ENCODE results near the gene KRTAP9-1. TPM values are rescaled to one million over a fixed set of nuclear protein-coding genes. Genes with fewer than 3 reads are reported as not detected.
"Not testable (repeated sequence)": the region's sequence is repeated elsewhere in the genome, so short reads cannot be mapped to it uniquely, and the experiment has no call there.

The KRTAP9-1 gene, protein sequence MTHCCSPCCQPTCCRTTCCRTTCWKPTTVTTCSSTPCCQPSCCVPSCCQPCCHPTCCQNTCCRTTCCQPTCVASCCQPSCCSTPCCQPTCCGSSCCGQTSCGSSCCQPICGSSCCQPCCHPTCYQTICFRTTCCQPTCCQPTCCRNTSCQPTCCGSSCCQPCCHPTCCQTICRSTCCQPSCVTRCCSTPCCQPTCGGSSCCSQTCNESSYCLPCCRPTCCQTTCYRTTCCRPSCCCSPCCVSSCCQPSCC
- total RNA-seq (not detected in 2 replicates), polyA plus RNA-seq (not detected in 2 replicates)

DNA sequence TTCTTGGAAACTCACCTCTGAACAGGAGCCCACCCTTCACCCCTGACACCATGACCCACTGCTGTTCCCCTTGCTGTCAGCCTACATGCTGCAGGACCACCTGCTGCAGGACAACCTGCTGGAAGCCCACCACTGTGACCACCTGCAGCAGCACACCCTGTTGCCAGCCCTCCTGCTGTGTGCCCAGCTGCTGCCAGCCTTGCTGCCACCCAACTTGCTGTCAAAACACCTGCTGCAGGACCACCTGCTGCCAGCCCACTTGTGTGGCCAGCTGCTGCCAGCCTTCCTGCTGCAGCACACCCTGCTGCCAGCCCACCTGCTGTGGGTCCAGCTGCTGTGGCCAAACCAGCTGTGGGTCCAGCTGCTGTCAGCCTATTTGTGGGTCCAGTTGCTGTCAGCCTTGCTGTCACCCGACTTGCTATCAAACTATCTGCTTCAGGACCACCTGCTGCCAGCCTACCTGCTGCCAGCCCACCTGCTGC is at the start of gene KRTAP9-1:
KRTAP9-1 (plus strand) TSS at position 51 of the 482 bp plus-strand sequence; CDS start at position 51, 0 bp downstream.
- H3K9me3 ChIP-seq (ENCODE audit: low read depth); H3K27ac ChIP-seq; DNase-seq (ENCODE audit: low read depth in 1 of 2, low spot score in 1 of 2): not testable (repeated sequence)

DNA sequence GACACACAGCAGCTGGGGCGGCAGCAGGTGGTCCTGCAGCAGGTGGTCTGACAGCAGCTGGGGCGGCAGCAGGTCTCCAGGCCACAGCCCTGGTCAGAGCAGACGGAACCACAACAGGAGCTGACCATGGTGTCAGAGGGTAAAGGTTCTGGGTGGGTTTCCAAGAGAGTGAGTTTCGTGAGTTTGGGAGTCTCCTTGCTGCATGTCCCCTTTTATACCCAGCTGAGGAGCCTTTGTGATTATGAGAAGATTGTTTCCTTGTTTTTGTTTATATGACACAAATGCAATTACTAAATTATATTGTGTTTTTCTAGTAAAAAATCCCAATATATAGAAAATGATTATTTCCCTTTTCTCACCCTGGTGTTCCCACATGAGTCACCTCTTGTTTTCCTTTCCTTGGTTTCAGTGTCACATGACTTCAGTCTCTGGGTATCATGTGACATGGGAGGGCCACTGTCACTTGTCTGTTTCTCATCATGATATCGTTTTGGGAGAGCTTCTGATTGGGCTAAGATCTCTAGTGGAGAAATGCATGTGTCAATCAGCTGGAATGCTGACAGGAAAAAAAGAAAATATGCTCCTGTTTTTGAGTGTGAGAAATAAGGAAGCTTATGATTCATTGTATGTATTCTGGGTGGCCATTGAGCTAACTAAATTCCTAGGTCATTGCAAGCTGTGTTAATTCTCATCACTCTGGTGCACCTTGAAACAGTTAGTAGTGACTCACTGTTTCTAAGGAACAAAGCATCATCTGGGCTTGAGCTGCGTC is 49.1 kb upstream of the KRTAP9-1 start, which contains the start of gene KRTAP4-6:
KRTAP4-6 (minus strand) TSS at position 185 of the 772 bp plus-strand sequence; CDS start at position 128, 57 bp downstream.
- Histone ChIP-seq H3K4me1 (ENCODE audit: low read depth) (no peaks in the 10 kb centered on the region), H3K36me3 (no peaks in the 10 kb centered on the region), H3K4me3 (no peak within 1 kb of the TSS), H3K27me3 (no peaks in the 10 kb centered on the region), H3K9me3 (ENCODE audit: low read depth) (no peaks in the 10 kb centered on the region), H3K27ac (no peak within 1 kb of the TSS)
- DNase-seq (ENCODE audit: low read depth in 1 of 2, low spot score in 1 of 2): no peak
- TF ChIP-seq, protein P1, sequence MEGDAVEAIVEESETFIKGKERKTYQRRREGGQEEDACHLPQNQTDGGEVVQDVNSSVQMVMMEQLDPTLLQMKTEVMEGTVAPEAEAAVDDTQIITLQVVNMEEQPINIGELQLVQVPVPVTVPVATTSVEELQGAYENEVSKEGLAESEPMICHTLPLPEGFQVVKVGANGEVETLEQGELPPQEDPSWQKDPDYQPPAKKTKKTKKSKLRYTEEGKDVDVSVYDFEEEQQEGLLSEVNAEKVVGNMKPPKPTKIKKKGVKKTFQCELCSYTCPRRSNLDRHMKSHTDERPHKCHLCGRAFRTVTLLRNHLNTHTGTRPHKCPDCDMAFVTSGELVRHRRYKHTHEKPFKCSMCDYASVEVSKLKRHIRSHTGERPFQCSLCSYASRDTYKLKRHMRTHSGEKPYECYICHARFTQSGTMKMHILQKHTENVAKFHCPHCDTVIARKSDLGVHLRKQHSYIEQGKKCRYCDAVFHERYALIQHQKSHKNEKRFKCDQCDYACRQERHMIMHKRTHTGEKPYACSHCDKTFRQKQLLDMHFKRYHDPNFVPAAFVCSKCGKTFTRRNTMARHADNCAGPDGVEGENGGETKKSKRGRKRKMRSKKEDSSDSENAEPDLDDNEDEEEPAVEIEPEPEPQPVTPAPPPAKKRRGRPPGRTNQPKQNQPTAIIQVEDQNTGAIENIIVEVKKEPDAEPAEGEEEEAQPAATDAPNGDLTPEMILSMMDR (IDR thresholded peaks at IDR 0.05; ENCODE audit: low read depth, low read length): no peak

More for the DNA sequence above, at the start of gene KRTAP9-1:
- H3K4me1 ChIP-seq (ENCODE audit: low read depth); H3K36me3 ChIP-seq; H3K4me3 ChIP-seq: not testable (repeated sequence)
- peaks cover 17% of the 10 kb centered on the region for H3K27me3 ChIP-seq

DNA sequence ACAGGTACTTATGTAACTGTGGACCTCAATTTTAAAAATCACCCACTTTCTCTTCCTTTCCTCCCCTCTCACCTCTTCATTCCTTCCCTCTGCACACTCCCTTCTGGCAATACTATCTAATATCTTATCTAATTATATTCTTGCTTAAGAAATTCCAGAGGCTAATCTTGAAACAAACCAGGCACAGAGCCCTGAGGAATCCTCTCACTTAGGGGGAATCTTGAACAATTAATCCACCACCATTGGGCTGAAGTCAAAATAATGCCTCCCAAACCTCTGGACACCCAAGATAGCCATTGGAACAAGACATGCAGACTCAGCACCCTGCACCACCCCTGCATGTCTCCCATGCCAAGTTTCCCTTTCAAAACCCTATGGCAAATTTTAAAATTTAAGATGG is 48.3 kb upstream of the KRTAP9-1 start:
- no peak overlapping the region for H3K27ac ChIP-seq

DNA sequence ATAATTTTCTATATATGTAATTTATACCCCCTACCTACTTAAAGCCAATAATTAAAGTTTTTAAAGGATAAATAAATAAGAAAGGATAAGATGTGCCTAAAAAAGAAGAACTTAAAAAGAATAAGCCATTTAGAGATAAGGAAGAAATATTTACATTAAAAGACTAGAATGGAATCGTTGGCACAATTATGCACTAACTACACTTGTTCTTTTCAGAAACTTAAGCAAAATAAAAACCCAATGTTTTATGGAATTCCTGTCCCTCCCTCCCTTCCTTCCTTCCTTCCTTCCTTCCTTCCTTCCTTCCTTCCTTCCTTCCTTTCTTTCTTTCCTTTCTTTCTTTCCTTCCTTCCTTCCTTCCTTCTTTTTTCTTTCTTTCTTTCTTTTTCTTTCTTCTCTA is 44.8 kb upstream of the KRTAP9-1 start:
- Histone ChIP-seq H3K9me3 (ENCODE audit: low read depth) (no peaks in the 10 kb centered on the region), H3K36me3 (no peaks in the 10 kb centered on the region), H3K4me3 (no peak overlapping the region), H3K4me1 (ENCODE audit: low read depth) (no peaks in the 10 kb centered on the region), H3K27ac (no peak overlapping the region), H3K27me3 (peaks cover 5% of the 10 kb centered on the region)
- DNase-seq (ENCODE audit: low read depth in 1 of 2, low spot score in 1 of 2): no peak
- TF ChIP-seq, protein P1 (IDR thresholded peaks at IDR 0.05; ENCODE audit: low read depth, low read length): no peak

More for the DNA sequence above, 48.3 kb upstream of the KRTAP9-1 start:
- Histone ChIP-seq H3K36me3 (no peaks in the 10 kb centered on the region), H3K9me3 (ENCODE audit: low read depth) (no peaks in the 10 kb centered on the region), H3K4me1 (ENCODE audit: low read depth) (no peaks in the 10 kb centered on the region), H3K27me3 (no peaks in the 10 kb centered on the region), H3K4me3 (no peak overlapping the region)
- TF ChIP-seq, protein P1 (IDR thresholded peaks at IDR 0.05; ENCODE audit: low read depth, low read length): no peak
- DNase-seq (ENCODE audit: low read depth in 1 of 2, low spot score in 1 of 2): no peak

DNA sequence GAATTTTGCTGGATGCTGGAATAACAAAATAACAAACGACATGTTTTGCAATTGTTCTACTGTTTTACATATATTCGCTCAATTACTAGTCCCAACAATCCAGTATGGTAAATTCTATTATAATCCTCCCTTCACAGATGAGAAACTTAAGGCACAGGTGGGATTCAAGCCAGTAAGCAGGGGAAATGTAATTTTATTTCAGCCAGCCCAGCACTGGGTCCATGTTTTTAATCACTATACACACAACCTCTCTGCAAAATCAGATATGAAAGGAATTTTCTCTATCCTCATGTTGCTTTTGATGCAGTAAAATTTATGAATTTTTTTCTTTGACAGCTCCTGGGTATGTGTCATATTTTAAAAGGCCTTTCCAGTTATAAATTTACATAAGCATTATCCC is 44.4 kb upstream of the KRTAP9-1 start:
- no peaks in the 10 kb centered on the region for H3K9me3 ChIP-seq (ENCODE audit: low read depth)
- no peaks in the 10 kb centered on the region for H3K36me3 ChIP-seq
- no peak overlapping the region for H3K27ac ChIP-seq
- TF ChIP-seq, protein P1 (IDR thresholded peaks at IDR 0.05; ENCODE audit: low read depth, low read length): no peak
- DNase-seq (ENCODE audit: low read depth in 1 of 2, low spot score in 1 of 2): no peak
- H3K4me1 ChIP-seq (ENCODE audit: low read depth): no peaks in the 10 kb centered on the region
- H3K4me3 ChIP-seq: no peak overlapping the region
- H3K27me3 ChIP-seq: peaks cover 5% of the 10 kb centered on the region

Measured in cardiac muscle cell (in vitro differentiated cells and primary cell).